GM12878 (cell line): ENCODE results near the gene ANAPC16.

ENCODE experiments used
- CREB1 ChIP-seq: IDR thresholded peaks from 2 replicates; pipeline ENCODE4 v1.6.1; 2012; ENCODE audit warnings: low read depth, mild to moderate bottlenecking, inconsistent platforms
- CTCF ChIP-seq, 3 experiments: IDR thresholded peaks in 2 of 3; conservative IDR thresholded peaks in 1 of 3; 2 replicates each; pipeline ENCODE4 v1.5.1; 2011; ENCODE audit warnings: low read depth in 3 of 3, low read length in 3 of 3, mild to moderate bottlenecking in 3 of 3, control low read depth in 2 of 3, moderate library complexity in 2 of 3, inconsistent platforms in 1 of 3, mixed read lengths in 1 of 3; ENCODE audit not compliant: control insufficient read depth in 2 of 3, insufficient read depth in 1 of 3; ENCODE audit errors: extremely low read depth in 1 of 3
- HCFC1 ChIP-seq: fragments of 150-350 bp; IDR thresholded peaks from 2 replicates; pipeline ENCODE4 v1.6.1; 2014; ENCODE audit warnings: low read length
- MAX ChIP-seq: IDR thresholded peaks from 2 replicates; pipeline ENCODE4 v1.6.1; 2012; ENCODE audit warnings: low read depth, low read length, improper control_type of control experiment
- POLR2AphosphoS5 ChIP-seq: IDR thresholded peaks from 2 replicates; pipeline ENCODE4 v1.6.1; 2011; ENCODE audit warnings: mild to moderate bottlenecking, low read length, inconsistent platforms
- ZBTB33 ChIP-seq: fragments of 450-650 bp; IDR thresholded peaks from 2 replicates; pipeline ENCODE4 v1.6.1; 2017; ENCODE audit warnings: mild to moderate bottlenecking

- TF ChIP-seq CTCF (IDR thresholded peaks at IDR 0.05 in 2 of 3, conservative IDR thresholded peaks at IDR 0.05 in 1 of 3; ENCODE audit: control insufficient read depth in 2 of 3, extremely low read depth in 1 of 3, insufficient read depth in 1 of 3, low read depth in 3 of 3, low read length in 3 of 3) (no peak), MAX (no peak), ZBTB33 (no peak), HCFC1 (no peak), CREB1 (no peak), POLR2AphosphoS5 (no peak)
These were observed 4.8 kb downstream of the ANAPC16 start for GRCh38 chr10:72220637-72221036.
